ENCODE results near the gene C11orf65.
"Not testable (repeated sequence)": the region's sequence is repeated elsewhere in the genome, so short reads cannot be mapped to it uniquely, and the experiment has no call there.

C11orf65 gene

GRCh38 chr11:108472681-108473080 lies 5.4 kb upstream of the C11orf65 start:
- no peak for DNase-seq

- no peak for DNase-seq
These were observed 1.1 kb upstream of the C11orf65 start for GRCh38 chr11:108468478-108468864.

- no peak for DNase-seq
These were observed 924 bp downstream of the C11orf65 start for GRCh38 chr11:108466405-108466804.

GRCh38 chr11:108453207-108453835 lies 14.0 kb downstream of the C11orf65 start:
- DNase-seq: no peak

- DNase-seq: not testable (repeated sequence)
These were observed 25.9 kb downstream of the C11orf65 start for GRCh38 chr11:108441445-108441844.

GRCh38 chr11:108436594-108436993 lies 30.7 kb downstream of the C11orf65 start:
- DNase-seq: no peak

- no peak for DNase-seq
These were observed 32.3 kb downstream of the C11orf65 start for GRCh38 chr11:108435066-108435465.

- DNase-seq: no peak
These were observed 34.5 kb downstream of the C11orf65 start for GRCh38 chr11:108432783-108433182.

- DNase-seq: no peak
These were observed 35.3 kb downstream of the C11orf65 start for GRCh38 chr11:108431997-108432396.

GRCh38 chr11:108431370-108431769 lies 36.0 kb downstream of the C11orf65 start:
- no peak for DNase-seq

- peak; percentile 8 for DNase-seq
These were observed 49.8 kb downstream of the C11orf65 start for GRCh38 chr11:108417551-108417950.

GRCh38 chr11:108414958-108415357 lies 52.4 kb downstream of the C11orf65 start:
- no peak for DNase-seq

GRCh38 chr11:108405706-108406105 lies 61.6 kb downstream of the C11orf65 start:
- DNase-seq: no peak

GRCh38 chr11:108403052-108403451 lies 64.3 kb downstream of the C11orf65 start:
- DNase-seq: no peak

GRCh38 chr11:108402241-108402640 lies 65.1 kb downstream of the C11orf65 start:
- DNase-seq: no peak

- DNase-seq: no peak
These were observed 68.9 kb downstream of the C11orf65 start for GRCh38 chr11:108398439-108398838.

- not testable (repeated sequence) for DNase-seq
These were observed 70.7 kb downstream of the C11orf65 start for GRCh38 chr11:108396672-108397071.

- DNase-seq: no peak
These were observed 72.5 kb downstream of the C11orf65 start for GRCh38 chr11:108394744-108395284.

GRCh38 chr11:108393046-108393445 lies 74.3 kb downstream of the C11orf65 start:
- DNase-seq: no peak

GRCh38 chr11:108392353-108392752 lies 75.0 kb downstream of the C11orf65 start:
- DNase-seq: no peak

- DNase-seq: no peak
These were observed 78.8 kb downstream of the C11orf65 start for GRCh38 chr11:108388576-108388975.

- DNase-seq: not testable (repeated sequence)
These were observed 93.8 kb downstream of the C11orf65 start for GRCh38 chr11:108373505-108373904.

GRCh38 chr11:108370990-108371389 lies 96.3 kb downstream of the C11orf65 start:
- DNase-seq: no peak

- no peak for DNase-seq
These were observed 97.0 kb downstream of the C11orf65 start for GRCh38 chr11:108370315-108370714.

- DNase-seq: no peak
These were observed 98.3 kb downstream of the C11orf65 start for GRCh38 chr11:108369064-108369463.

Measured in activated effector memory CD4-positive, alpha-beta T cell treated with Interleukin-2 at 50 U/mL for 16 hours (primary cell).